GM19468 (cell line): ENCODE results near the gene CDK4.
"Not testable (repeated sequence)": the region's sequence is repeated elsewhere in the genome, so short reads cannot be mapped to it uniquely, and the experiment has no call there.

Experiments
- ATAC-seq: cut with Tn5 transposase; IDR thresholded peaks from one replicate; pipeline ENCODE4 v1.9.1; 2021; ENCODE audit warnings: mild to moderate bottlenecking, moderate library complexity, moderate number of reproducible peaks; ENCODE audit not compliant: unreplicated experiment; ENCODE audit errors: extremely low read depth

Gene CDK4

GRCh38 chr12:57717846-57718640, 34.1 kb downstream of the CDK4 start:
- ATAC-seq = no peak

- ATAC-seq = no peak
Measured at GRCh38 chr12:57717131-57717530, 35.0 kb downstream of the CDK4 start.

GRCh38 chr12:57716305-57716704, 35.8 kb downstream of the CDK4 start:
- ATAC-seq = no peak

GRCh38 chr12:57715786-57716185, 36.3 kb downstream of the CDK4 start:
- no peak for ATAC-seq

- not testable (repeated sequence) for ATAC-seq
Measured at GRCh38 chr12:57715036-57715748, 36.9 kb downstream of the CDK4 start.

GRCh38 chr12:57713209-57713608, 38.9 kb downstream of the CDK4 start:
- no peak for ATAC-seq

- no peak for ATAC-seq
Measured at GRCh38 chr12:57712701-57713100, 39.4 kb downstream of the CDK4 start.

- no peak for ATAC-seq
Measured at GRCh38 chr12:57708296-57708695, 43.8 kb downstream of the CDK4 start.

GRCh38 chr12:57707250-57707649, 44.9 kb downstream of the CDK4 start:
- no peak for ATAC-seq

GRCh38 chr12:57700317-57700716, 51.8 kb downstream of the CDK4 start:
- no peak for ATAC-seq

- ATAC-seq = no peak
Measured at GRCh38 chr12:57698414-57698813, 53.7 kb downstream of the CDK4 start.
